HG02763 (cell line): ENCODE data around the gene SNX20.

ENCODE experiments used
- ATAC-seq: cut with Tn5 transposase; IDR thresholded peaks from one replicate; pipeline ENCODE4 v1.9.1; 2021; ENCODE audit warnings: mild to moderate bottlenecking, moderate library complexity; ENCODE audit not compliant: unreplicated experiment

SNX20 gene

GRCh38 chr16:50683689-50684374 is 2.7 kb upstream of the SNX20 start:
- ATAC-seq, result peak; percentile 53

- ATAC-seq, result no peak
Measured at GRCh38 chr16:50680556-50680893, 587 bp downstream of the SNX20 start.

- ATAC-seq, result no peak
Measured at GRCh38 chr16:50679676-50680555, 1.2 kb downstream of the SNX20 start.

GRCh38 chr16:50679266-50679665 is 1.8 kb downstream of the SNX20 start:
- ATAC-seq, result no peak

- ATAC-seq, result no peak
Measured at GRCh38 chr16:50678531-50678930, 2.6 kb downstream of the SNX20 start.

GRCh38 chr16:50677351-50677750 is 3.8 kb downstream of the SNX20 start:
- no peak for ATAC-seq

- no peak for ATAC-seq
Measured at GRCh38 chr16:50676684-50677225, 4.4 kb downstream of the SNX20 start.

- no peak for ATAC-seq
Measured at GRCh38 chr16:50675686-50676610, 5.2 kb downstream of the SNX20 start.

- no peak for ATAC-seq
Measured at GRCh38 chr16:50674831-50675230, 6.3 kb downstream of the SNX20 start.

- no peak for ATAC-seq
Measured at GRCh38 chr16:50673496-50674275, 7.4 kb downstream of the SNX20 start.

- no peak for ATAC-seq
Measured at GRCh38 chr16:50671644-50672260, 9.4 kb downstream of the SNX20 start.

- ATAC-seq, result no peak
Measured at GRCh38 chr16:50670476-50670875, 10.6 kb downstream of the SNX20 start.

- ATAC-seq, result no peak
Measured at GRCh38 chr16:50669741-50670140, 11.4 kb downstream of the SNX20 start.

- no peak for ATAC-seq
Measured at GRCh38 chr16:50668368-50669008, 12.6 kb downstream of the SNX20 start.

GRCh38 chr16:50667497-50668367 is 13.4 kb downstream of the SNX20 start:
- ATAC-seq, result no peak

- ATAC-seq, result no peak
Measured at GRCh38 chr16:50666658-50667496, 14.2 kb downstream of the SNX20 start.

GRCh38 chr16:50665128-50665878 is 15.8 kb downstream of the SNX20 start:
- no peak for ATAC-seq
